Gastrocnemius medialis (tissue), 4 donors: ENCODE data around the gene CRTAC1. TPM values are rescaled to one million over a fixed set of nuclear protein-coding genes. Genes with fewer than 3 reads are reported as not detected.

Experiments
- ATAC-seq, 2 donors: fragments of 150-250 bp; one replicate each; pipeline ENCODE4 v1.9.1; 2016
- DNase-seq, 2 donors: peaks; one replicate each; pipeline ENCODE4 v3.0.0-alpha.2; 2019
- H3K27ac ChIP-seq, 4 donors: fragments of 200-600 bp; sonication (generic); 1 replicate in 1 of 4; 2 replicates in 3 of 4; pipeline ENCODE4 v1.5.1; 2016 to 2018; ENCODE audit warnings: mild to moderate bottlenecking in 2 of 4, moderate library complexity in 1 of 4
- H3K27me3 ChIP-seq, 3 donors: fragments of 200-600 bp; sonication (generic) in 2 of 3; 1 replicate in 1 of 3; 2 replicates in 2 of 3; pipeline versions ENCODE4 v1.5.1 to v1.6.0; 2016 to 2019; ENCODE audit warnings: mild to moderate bottlenecking in 1 of 3, moderate library complexity in 1 of 3
- H3K36me3 ChIP-seq, 2 donors: fragments of 200-600 bp; sonication (generic) in 1 of 2; one replicate each; pipeline ENCODE4 v1.5.1; 2017 to 2018
- H3K4me1 ChIP-seq, 2 donors: fragments of 200-600 bp; sonication (generic) in 1 of 2; one replicate each; pipeline ENCODE4 v1.5.1; 2016 to 2017; ENCODE audit warnings: mild to moderate bottlenecking in 2 of 2
- H3K4me3 ChIP-seq, 4 donors: fragments of 200-600 bp; sonication (generic) in 3 of 4; 1 replicate in 1 of 4; 2 replicates in 3 of 4; pipeline ENCODE4 v1.5.1; 2016 to 2019; ENCODE audit warnings: mild to moderate bottlenecking in 2 of 4
- H3K9me3 ChIP-seq, 3 donors: fragments of 200-600 bp; sonication (generic) in 2 of 3; 1 replicate in 1 of 3; 2 replicates in 2 of 3; pipeline ENCODE4 v1.5.1; 2016 to 2019
- CTCF ChIP-seq, 5 experiments: fragments of 450-650 bp in 3 of 5; fragments of 200-600 bp in 2 of 5; sonication (generic) in 2 of 5; IDR thresholded peaks in 4 of 5; conservative IDR thresholded peaks in 1 of 5; 1 replicate in 4 of 5; 2 replicates in 1 of 5; pipeline ENCODE4 v1.5.1; 2016 to 2019; ENCODE audit warnings: antibody characterized with exemption in 5 of 5, mild to moderate bottlenecking in 3 of 5, moderate library complexity in 3 of 5
- POLR2A ChIP-seq, 2 donors: fragments of 450-650 bp; IDR thresholded peaks; one replicate each; pipeline ENCODE4 v1.6.1; 2017; ENCODE audit warnings: antibody characterized with exemption in 2 of 2, mild to moderate bottlenecking in 2 of 2, moderate library complexity in 2 of 2
- in situ Hi-C, 4 donors: fragments of 200-750 bp; cut with MboI; loops; one replicate each; pipeline versions ENCODE4 v1.15.0 to v1.8.0; 2017; ENCODE audit warnings: low sequenced_read_pairs in 4 of 4
- intact Hi-C: fragments of 100-400 bp; cut with DNase I; formaldehyde crosslinking; loops from one replicate; pipeline ENCODE4 v1.15.1; 2023; ENCODE audit warnings: low total_unique reads
- total RNA-seq, 4 donors: library from RNA; depleted of rRNA; stranded (reverse); fragments of >200 nt; gene quantifications; one replicate each; pipeline versions ENCODE4 v1.1.0 to v1.2.3, GENCODE V29; 2016

CRTAC1 gene
- total RNA-seq, 4 donors from 2014 or later = 0.16 to 3.9 (median 0.56) TPM; not detected in 1

- no peak for DNase-seq
- intact Hi-C loops (no loop called here), in situ Hi-C loops (no loop called here)
- no peak for ATAC-seq
- Histone ChIP-seq H3K4me1 (peaks cover 4 to 10% of the 10 kb centered on the region in 2 donors), H3K4me3 (no peak overlapping the region), H3K9me3 (no peaks in the 10 kb centered on the region), H3K36me3 (peaks cover 0 to 9% of the 10 kb centered on the region in 2 donors), H3K27me3 (peaks cover 0 to 4% (median 0%) of the 10 kb centered on the region in 3 donors), H3K27ac (no peak overlapping the region)
- TF ChIP-seq POLR2A (IDR thresholded peaks at IDR 0.05) = no peak
- TF ChIP-seq CTCF (IDR thresholded peaks at IDR 0.05 in 4 of 5, conservative IDR thresholded peaks at IDR 0.05 in 1 of 5) = no peak
These were observed 163.7 kb downstream of the CRTAC1 start for GRCh38 chr10:97866524-97867219.

GRCh38 chr10:97865488-97865887 lies 164.9 kb downstream of the CRTAC1 start:
- TF ChIP-seq CTCF (IDR thresholded peaks at IDR 0.05 in 4 of 5, conservative IDR thresholded peaks at IDR 0.05 in 1 of 5) (no peak), POLR2A (IDR thresholded peaks at IDR 0.05) (no peak)
- in situ Hi-C loops (no loop called here), intact Hi-C loops (no loop called here)
- ATAC-seq (no peak), DNase-seq (no peak)
- Histone ChIP-seq H3K4me1 (peaks cover 4 to 13% of the 10 kb centered on the region in 2 donors), H3K27ac (no peak overlapping the region), H3K4me3 (no peak overlapping the region), H3K27me3 (no peaks in the 10 kb centered on the region), H3K9me3 (no peaks in the 10 kb centered on the region), H3K36me3 (peaks cover 0 to 9% of the 10 kb centered on the region in 2 donors)

GRCh38 chr10:97863808-97864207 lies 166.6 kb downstream of the CRTAC1 start:
- Histone ChIP-seq H3K4me3 (no peak overlapping the region), H3K9me3 (no peaks in the 10 kb centered on the region), H3K27ac (no peak overlapping the region), H3K4me1 (peaks cover 0 to 8% of the 10 kb centered on the region in 2 donors), H3K27me3 (no peaks in the 10 kb centered on the region), H3K36me3 (peaks cover 0 to 9% of the 10 kb centered on the region in 2 donors)
- in situ Hi-C loops (loop anchor here in 1 of 4 donors (5.0 kb wide), 1 partner anchor 67 kb away; no protein-coding TSS in a partner anchor), intact Hi-C loops (no loop called here)
- TF ChIP-seq POLR2A (IDR thresholded peaks at IDR 0.05) (no peak), CTCF (IDR thresholded peaks at IDR 0.05 in 4 of 5, conservative IDR thresholded peaks at IDR 0.05 in 1 of 5) (no peak)
- ATAC-seq (no peak), DNase-seq (no peak)

GRCh38 chr10:97861924-97862323 lies 168.5 kb downstream of the CRTAC1 start:
- Histone ChIP-seq H3K27ac (peak overlapping the region in 2 of 4 donors; percentile 28 to 52), H3K4me3 (no peak overlapping the region), H3K27me3 (no peaks in the 10 kb centered on the region), H3K9me3 (no peaks in the 10 kb centered on the region), H3K4me1 (peaks cover 0 to 7% of the 10 kb centered on the region in 2 donors), H3K36me3 (peaks cover 0 to 9% of the 10 kb centered on the region in 2 donors)
- intact Hi-C loops = no loop called here
- DNase-seq = no peak
- in situ Hi-C loops = loop anchor here in 1 of 4 donors (5.0 kb wide), 1 partner anchor 65 kb away; no protein-coding TSS in a partner anchor
- TF ChIP-seq POLR2A (IDR thresholded peaks at IDR 0.05) (no peak), CTCF (IDR thresholded peaks at IDR 0.05 in 4 of 5, conservative IDR thresholded peaks at IDR 0.05 in 1 of 5) (no peak)
- no peak for ATAC-seq
